AG04450 (cell line): ENCODE results near the gene CDC42EP2. TPM values are rescaled to one million over a fixed set of nuclear protein-coding genes. Genes with fewer than 3 reads are reported as not detected.
A peak's percentile ranks its signal among the peaks of the same experiment; 100 is the strongest.

Experiments
- CTCF ChIA-PET: fragments of 300-600, 350-600 bp; formaldehyde crosslinking; extraction: SDS; loops from one replicate; lab custom pipeline; 2022; ENCODE audit warnings: antibody characterized with exemption, inconsistent platforms; lab: Charles Lee
- POLR2A ChIA-PET: fragments of 350-600 bp; formaldehyde crosslinking; extraction: SDS; loops from one replicate; lab custom pipeline; 2021; ENCODE audit warnings: antibody characterized with exemption, inconsistent platforms; lab: Yijun Ruan, JAX
- DNase-seq: peaks from one replicate; pipeline ENCODE4 v3.0.0-alpha.2; 2011; ENCODE audit warnings: low read depth, low spot score
- H3K27ac ChIP-seq: one replicate; pipeline ENCODE4 v1.5.1; 2012; ENCODE audit warnings: low read depth, low read length, control low read depth
- H3K27me3 ChIP-seq: one replicate; pipeline ENCODE4 v1.6.0; 2012; ENCODE audit warnings: low read length; ENCODE audit not compliant: control insufficient read depth, insufficient read depth
- H3K4me3 ChIP-seq: 2 replicates; pipeline ENCODE4 v1.5.1; 2011; ENCODE audit warnings: mild to moderate bottlenecking, low read depth, low read length, control low read depth
- H3K9me3 ChIP-seq: 2 replicates; pipeline ENCODE4 v1.5.1; 2012; ENCODE audit warnings: low read length; ENCODE audit not compliant: control insufficient read depth, insufficient read depth
- CTCF ChIP-seq: IDR thresholded peaks from 2 replicates; pipeline ENCODE4 v1.5.1; 2011; ENCODE audit warnings: low read depth, low read length, control low read depth, inconsistent platforms
- polyA plus RNA-seq: library from polyadenylated mRNA; depleted of rRNA; stranded (reverse); fragments of >200 nt; gene quantifications from 2 replicates; pipeline ENCODE4 v1.2.3, GENCODE V29; 2011

CDC42EP2 gene
- polyA plus RNA-seq, 1 experiment = 14.3 TPM

GRCh38 chr11:65362320-65362931 lies 47.8 kb downstream of the CDC42EP2 start:
- Histone ChIP-seq H3K27ac (no peak overlapping the region), H3K4me3 (no peak overlapping the region), H3K9me3 (no peaks in the 10 kb centered on the region), H3K27me3 (peaks cover 6% of the 10 kb centered on the region)
- no peak for DNase-seq
- ChIA-PET CTCF (interaction anchor here (0.9 kb wide), 1 partner anchor 54 kb away, joined by 3 read pairs; no protein-coding TSS in a partner anchor), POLR2A (no interaction called here)
- no peak for TF ChIP-seq CTCF

GRCh38 chr11:65362966-65363365 lies 48.3 kb downstream of the CDC42EP2 start:
- no peak for DNase-seq
- no peak overlapping the region for H3K4me3 ChIP-seq
- no peaks in the 10 kb centered on the region for H3K9me3 ChIP-seq
- H3K27ac ChIP-seq = no peak overlapping the region
- H3K27me3 ChIP-seq = peaks cover 2% of the 10 kb centered on the region
- POLR2A ChIA-PET = interaction anchor here (0.9 kb wide), 1 partner anchor 145 kb away, joined by 3 read pairs; no protein-coding TSS in a partner anchor
- no peak for TF ChIP-seq CTCF
- CTCF ChIA-PET = no interaction called here

- ChIA-PET CTCF (no interaction called here), POLR2A (interaction anchor here (0.9 kb wide), 1 partner anchor 144 kb away, joined by 3 read pairs; no protein-coding TSS in a partner anchor)
- H3K27ac ChIP-seq = no peak overlapping the region
- no peak for DNase-seq
- TF ChIP-seq CTCF = no peak
- H3K4me3 ChIP-seq = no peak overlapping the region
- H3K9me3 ChIP-seq = no peaks in the 10 kb centered on the region
- H3K27me3 ChIP-seq = no peaks in the 10 kb centered on the region
Measured at GRCh38 chr11:65363770-65364169, 49.1 kb downstream of the CDC42EP2 start.

GRCh38 chr11:65366340-65366773 lies 51.7 kb downstream of the CDC42EP2 start:
- ChIA-PET CTCF (interaction anchor here (1.0 kb wide), 2 partner anchors 143 to 227 kb away, joined by 4 to 5 read pairs; no protein-coding TSS in a partner anchor), POLR2A (interaction anchor here (0.5 kb wide), 1 partner anchor 13 kb away, joined by 3 read pairs; no protein-coding TSS in a partner anchor)
- no peak overlapping the region for H3K4me3 ChIP-seq

More at GRCh38 chr11:65366340-65366773, 51.7 kb downstream of the CDC42EP2 start:
- no peak overlapping the region for H3K27ac ChIP-seq
- no peaks in the 10 kb centered on the region for H3K9me3 ChIP-seq
- H3K27me3 ChIP-seq = no peaks in the 10 kb centered on the region
- DNase-seq = peak; percentile 65
- TF ChIP-seq CTCF = peak; percentile 81
